GM21737 (cell line): ENCODE data around the gene FOXL2NB.
"Not testable (repeated sequence)": the region's sequence is repeated elsewhere in the genome, so short reads cannot be mapped to it uniquely, and the experiment has no call there.

Experiments used
- ATAC-seq: cut with Tn5 transposase; IDR thresholded peaks from one replicate; pipeline ENCODE4 v1.9.1; 2021; ENCODE audit warnings: mild to moderate bottlenecking, moderate library complexity; ENCODE audit not compliant: unreplicated experiment

The FOXL2NB gene

GRCh38 chr3:138946663-138947494 lies at the start of gene FOXL2NB, which contains the start of gene FOXL2:
TSS of gene FOXL2NB (plus strand) at chr3:138947217. CDS start at chr3:138947365, 148 bp downstream.
TSS of gene FOXL2 (minus strand) at chr3:138947137. CDS start at chr3:138946722, 415 bp downstream.
- ATAC-seq, result no peak

DNA sequence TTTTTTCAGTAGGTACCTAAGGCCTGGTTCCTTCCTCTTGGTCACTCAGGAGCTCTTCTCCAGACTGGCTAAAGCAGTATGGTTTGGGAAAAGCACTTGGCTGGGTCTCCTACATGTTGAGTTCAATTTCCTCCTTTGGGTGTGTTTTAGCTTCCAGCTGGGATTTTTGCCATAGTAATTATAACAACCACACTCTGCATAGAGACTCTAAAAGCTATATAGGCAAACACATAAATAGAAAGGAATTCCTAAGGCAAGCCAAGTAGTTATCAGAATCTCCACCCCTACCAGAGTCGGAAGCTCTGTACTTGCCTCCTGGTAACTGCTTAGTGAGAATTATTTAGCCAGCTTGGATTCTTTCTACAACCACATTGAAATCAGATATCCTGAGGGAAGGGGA lies 48.7 kb upstream of the FOXL2NB start:
- no peak for ATAC-seq

DNA sequence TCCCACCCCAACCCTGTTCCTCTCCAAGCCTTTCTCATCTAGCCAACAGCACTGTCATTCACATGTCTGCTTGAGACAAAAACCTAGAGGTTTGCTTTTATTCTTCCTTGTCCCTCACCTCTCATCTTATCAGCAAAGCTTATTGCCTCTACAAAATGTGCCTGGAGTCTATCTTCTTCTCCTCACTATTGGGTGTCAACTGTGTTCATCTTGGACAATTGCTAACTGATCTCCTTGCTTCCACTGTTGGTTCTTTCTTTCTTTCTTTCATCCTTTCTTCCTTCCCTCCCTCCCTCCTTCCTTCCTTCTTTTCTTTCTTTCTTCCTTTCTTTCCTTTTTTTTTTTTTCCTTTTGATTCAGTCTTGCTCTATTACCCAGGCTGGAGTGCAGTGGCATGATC lies 48.3 kb upstream of the FOXL2NB start:
- no peak for ATAC-seq

DNA sequence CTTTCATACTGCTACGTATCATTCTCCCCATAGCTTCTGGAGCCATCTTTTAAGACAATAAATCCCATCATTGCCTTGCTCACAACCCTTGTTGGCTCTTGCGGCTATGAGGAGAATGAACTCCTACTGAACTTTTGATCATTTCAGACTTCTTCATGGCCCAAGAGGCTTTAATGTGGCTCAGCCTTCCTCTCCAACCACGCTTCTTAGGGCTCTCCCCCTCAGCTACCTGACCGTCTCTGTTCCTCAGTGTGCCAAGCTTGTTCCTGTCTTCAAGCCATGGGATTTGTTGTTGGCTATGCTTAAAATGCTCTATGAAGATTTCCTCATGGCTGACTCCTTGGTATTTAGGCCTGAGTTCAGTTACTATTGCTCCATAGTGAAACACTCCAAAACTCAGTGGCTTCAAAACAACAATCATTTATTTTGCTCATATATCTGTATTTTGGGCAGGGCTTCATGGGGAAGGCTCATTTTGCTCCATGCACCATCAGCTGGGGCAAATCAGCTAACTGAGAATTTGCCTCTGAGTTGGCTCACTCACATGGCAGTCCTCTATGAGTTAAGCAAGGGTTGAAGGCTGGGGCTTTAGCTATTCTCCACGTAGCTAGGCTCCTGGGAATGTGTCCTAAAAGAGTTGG lies 47.5 kb upstream of the FOXL2NB start:
- no peak for ATAC-seq

DNA sequence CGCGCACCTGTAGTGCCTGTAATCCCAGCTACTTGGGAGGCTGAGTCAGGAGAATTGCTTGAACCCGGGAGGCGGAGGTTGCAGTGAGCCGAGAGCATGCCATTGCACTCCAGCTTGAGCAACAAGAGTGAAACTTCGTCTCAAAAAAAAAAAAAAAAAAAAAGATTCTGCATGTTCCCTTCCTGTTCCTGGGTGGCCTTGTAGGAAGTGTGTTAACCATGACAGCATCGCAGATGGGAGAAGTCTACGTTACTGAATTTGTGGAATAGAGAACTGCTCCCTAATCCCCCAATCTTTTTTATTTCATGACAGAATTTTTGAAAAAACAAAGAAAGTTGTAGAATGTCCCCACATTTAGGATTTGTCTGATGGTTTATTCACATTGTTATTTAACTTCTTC lies 45.5 kb upstream of the FOXL2NB start:
- ATAC-seq, result no peak

DNA sequence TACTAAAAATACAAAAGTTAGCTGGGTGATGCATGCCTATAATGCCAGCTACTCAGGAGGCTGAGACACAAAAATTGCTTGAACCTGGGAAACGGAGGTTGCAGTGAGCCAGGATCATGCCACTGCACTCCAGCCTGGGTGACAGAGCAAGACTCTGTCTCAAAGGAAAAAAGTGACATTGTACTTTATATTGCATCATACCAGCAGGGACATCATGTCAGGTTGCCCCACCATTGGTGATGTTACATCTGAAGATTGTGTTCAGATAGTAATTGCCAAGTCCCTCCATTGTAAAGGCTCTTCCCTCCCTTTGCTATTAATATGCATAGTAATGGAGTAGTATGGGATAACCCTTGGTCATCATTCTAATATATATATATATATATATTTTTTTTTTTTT lies 44.8 kb upstream of the FOXL2NB start:
- ATAC-seq, result no peak

- ATAC-seq, result no peak
Measured at GRCh38 chr3:138907539-138907938, 39.5 kb upstream of the FOXL2NB start.

- no peak for ATAC-seq
Measured at GRCh38 chr3:138908846-138909245, 38.2 kb upstream of the FOXL2NB start.

DNA sequence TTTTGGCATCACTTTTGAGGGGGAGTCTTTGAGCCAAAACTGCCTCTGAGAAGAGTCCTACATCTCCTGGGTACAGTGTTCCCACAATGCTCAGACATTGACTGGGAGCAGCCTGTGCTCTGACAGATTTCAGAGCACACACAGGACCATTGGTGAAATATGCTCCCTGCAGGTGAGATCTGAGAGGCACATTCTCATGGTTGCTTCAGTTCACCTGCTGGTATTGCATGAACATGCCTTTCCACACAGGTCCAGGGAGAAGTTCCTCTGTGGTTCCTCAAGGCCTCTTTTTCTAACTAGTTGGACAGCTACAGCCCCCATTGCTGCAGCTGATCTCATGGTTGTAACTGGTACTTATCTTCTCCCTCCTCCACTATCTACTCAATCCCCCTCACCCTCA lies 37.1 kb upstream of the FOXL2NB start:
- ATAC-seq, result no peak

GRCh38 chr3:138911621-138912020 lies 35.4 kb upstream of the FOXL2NB start:
- no peak for ATAC-seq

GRCh38 chr3:138912237-138912636 lies 34.8 kb upstream of the FOXL2NB start:
- no peak for ATAC-seq

GRCh38 chr3:138913766-138914165 lies 33.3 kb upstream of the FOXL2NB start:
- ATAC-seq, result no peak

DNA sequence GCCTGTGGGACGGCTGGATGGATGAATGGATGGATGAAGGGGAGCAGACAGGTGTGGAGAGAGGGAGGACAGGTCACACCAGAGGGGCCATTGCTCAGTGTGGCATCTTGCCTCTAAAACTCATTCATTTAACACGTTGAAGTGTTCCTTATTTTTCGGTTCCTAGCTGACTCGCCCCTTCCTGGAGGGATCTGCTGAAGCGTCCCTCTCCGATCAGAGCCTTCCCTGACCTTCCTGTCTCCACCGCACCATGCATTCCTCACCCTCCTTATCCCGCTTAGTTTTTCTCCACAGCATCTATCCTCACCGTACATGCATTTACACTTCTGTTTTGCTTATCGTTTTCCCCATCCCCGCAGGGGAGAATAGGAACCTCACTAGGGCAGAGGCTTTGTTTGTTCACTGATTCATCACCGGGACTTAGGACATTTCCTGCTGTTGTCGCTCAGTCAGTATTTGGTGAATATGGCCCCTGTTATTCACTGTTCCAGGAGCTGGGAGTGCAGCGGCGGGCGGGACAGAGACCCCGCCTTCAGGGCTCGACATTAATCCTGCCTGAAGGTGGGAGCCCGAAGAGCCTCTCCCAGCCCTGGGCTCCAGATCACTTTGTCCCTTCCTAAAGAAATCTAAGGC lies 32.0 kb upstream of the FOXL2NB start:
- peak; percentile 17 for ATAC-seq

DNA sequence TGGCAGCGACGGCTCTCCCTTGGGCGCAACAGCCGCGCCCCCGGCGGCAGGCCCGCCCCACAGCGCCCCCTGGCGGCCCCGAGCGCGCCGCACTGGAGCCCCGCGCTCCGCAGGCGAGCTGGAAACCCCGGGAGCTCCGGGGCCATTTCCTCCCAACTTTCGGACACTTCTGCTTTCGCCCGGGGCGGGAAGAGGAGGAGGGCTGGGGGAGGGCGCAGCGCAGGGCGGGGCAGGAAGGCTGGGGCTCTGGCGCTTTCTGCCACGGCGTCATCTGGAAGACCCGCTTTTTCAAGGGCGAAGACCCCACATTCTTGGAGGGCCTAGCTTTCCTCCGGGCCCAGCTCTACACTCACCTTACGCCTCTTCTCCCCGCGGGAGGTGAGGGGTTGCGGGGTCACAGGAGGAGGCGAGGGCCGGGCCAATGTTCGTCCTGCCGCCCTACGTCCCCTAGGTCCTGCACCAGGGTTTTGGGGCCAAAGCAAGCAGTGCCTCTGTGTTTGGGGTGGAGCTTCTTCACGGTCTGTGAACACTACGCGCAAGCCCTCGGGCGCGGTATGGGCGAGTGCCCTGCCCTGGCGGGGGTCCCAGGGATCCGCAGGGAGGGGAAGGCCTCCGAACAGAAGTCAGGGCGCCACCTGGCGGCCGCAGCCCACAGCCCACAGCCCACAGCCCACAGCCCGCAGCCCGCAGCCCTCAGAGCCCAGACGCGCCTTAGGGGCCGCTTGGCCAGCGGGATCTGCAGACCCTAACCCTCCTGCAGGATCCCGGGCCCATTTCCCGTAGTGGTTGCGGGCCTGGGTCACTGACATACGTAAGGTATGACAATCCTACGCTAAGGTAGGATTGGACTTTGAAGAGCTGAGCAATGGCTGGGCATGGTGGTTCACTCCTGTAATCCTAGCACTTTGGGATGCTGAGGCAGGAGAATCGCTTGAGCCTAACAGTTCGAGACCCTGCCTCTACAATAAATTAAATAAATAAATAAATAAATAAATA lies 31.2 kb upstream of the FOXL2NB start:
- ATAC-seq, result peak; percentile 78

GRCh38 chr3:138916824-138917223 lies 30.2 kb upstream of the FOXL2NB start:
- ATAC-seq, result no peak

DNA sequence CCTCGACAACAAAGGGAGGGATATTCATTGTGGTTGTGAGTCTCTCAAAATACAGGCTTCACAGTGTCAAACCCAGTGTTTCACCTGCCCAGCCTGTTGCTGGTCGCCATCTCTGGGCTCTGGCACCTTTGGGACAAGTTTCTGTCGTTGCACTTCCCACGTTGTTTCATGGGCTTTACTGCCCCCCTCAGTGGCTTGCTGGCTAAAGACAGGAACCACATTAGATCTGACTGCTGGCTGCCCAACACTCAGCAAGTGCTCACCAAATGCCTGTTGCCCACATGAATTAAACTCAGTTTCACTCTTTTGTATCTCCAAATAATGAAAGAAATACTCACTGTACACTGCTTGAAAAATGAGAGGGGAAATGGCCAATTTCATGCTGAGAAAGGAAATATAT lies 27.7 kb upstream of the FOXL2NB start:
- ATAC-seq, result no peak

GRCh38 chr3:138921316-138922292 lies 25.4 kb upstream of the FOXL2NB start:
- ATAC-seq, result no peak

GRCh38 chr3:138922400-138922799 lies 24.6 kb upstream of the FOXL2NB start:
- not testable (repeated sequence) for ATAC-seq

- ATAC-seq, result peak; percentile 71
Measured at GRCh38 chr3:138923531-138923994, 23.5 kb upstream of the FOXL2NB start.
